ENCODE measurements around the gene MAN1B1.
"Not testable (repeated sequence)": the region's sequence is repeated elsewhere in the genome, so short reads cannot be mapped to it uniquely, and the experiment has no call there.

The MAN1B1 gene

GRCh38 chr9:137110911-137111787 lies 24.4 kb downstream of the MAN1B1 start:
- DNase-seq (ENCODE audit: low spot score): no peak

GRCh38 chr9:137111788-137112563 lies 25.2 kb downstream of the MAN1B1 start:
- no peak for DNase-seq (ENCODE audit: low spot score)

- DNase-seq (ENCODE audit: low spot score): no peak
Measured at GRCh38 chr9:137112564-137113384, 26.0 kb downstream of the MAN1B1 start.

GRCh38 chr9:137113385-137114159 lies 26.8 kb downstream of the MAN1B1 start:
- DNase-seq (ENCODE audit: low spot score): no peak

GRCh38 chr9:137114220-137114612 lies 27.4 kb downstream of the MAN1B1 start:
- DNase-seq (ENCODE audit: low spot score): no peak

GRCh38 chr9:137114613-137115393 lies 28.0 kb downstream of the MAN1B1 start, which contains the start of gene DPP7:
Gene DPP7, minus strand, starts transcription at chr9:137114733. Its CDS starts 20 bp downstream, at chr9:137114713.
- DNase-seq (ENCODE audit: low spot score): no peak

- peak; percentile 22 for DNase-seq (ENCODE audit: low spot score)
Measured at GRCh38 chr9:137115394-137116026, 28.7 kb downstream of the MAN1B1 start.

GRCh38 chr9:137116027-137116507 lies 29.3 kb downstream of the MAN1B1 start:
- no peak for DNase-seq (ENCODE audit: low spot score)

- DNase-seq (ENCODE audit: low spot score): no peak
Measured at GRCh38 chr9:137116728-137117127, 29.9 kb downstream of the MAN1B1 start.

- no peak for DNase-seq (ENCODE audit: low spot score)
Measured at GRCh38 chr9:137117269-137117731, 30.5 kb downstream of the MAN1B1 start.

GRCh38 chr9:137118092-137118603 lies 31.4 kb downstream of the MAN1B1 start:
- not testable (repeated sequence) for DNase-seq (ENCODE audit: low spot score)

GRCh38 chr9:137121927-137122795 lies 35.4 kb downstream of the MAN1B1 start:
- not testable (repeated sequence) for DNase-seq (ENCODE audit: low spot score)

- DNase-seq (ENCODE audit: low spot score): not testable (repeated sequence)
Measured at GRCh38 chr9:137122796-137123467, 36.1 kb downstream of the MAN1B1 start.

GRCh38 chr9:137123468-137123837 lies 36.7 kb downstream of the MAN1B1 start:
- no peak for DNase-seq (ENCODE audit: low spot score)

- not testable (repeated sequence) for DNase-seq (ENCODE audit: low spot score)
Measured at GRCh38 chr9:137123952-137124462, 37.2 kb downstream of the MAN1B1 start.

- no peak for DNase-seq (ENCODE audit: low spot score)
Measured at GRCh38 chr9:137126786-137127185, 40.0 kb downstream of the MAN1B1 start.

GRCh38 chr9:137127301-137128157 lies 40.7 kb downstream of the MAN1B1 start:
- no peak for DNase-seq (ENCODE audit: low spot score)
